ENCODE results near the gene KNOP1. TPM values are rescaled to one million over a fixed set of nuclear protein-coding genes. Genes with fewer than 3 reads are reported as not detected.

The KNOP1 gene
- total RNA-seq, 1 experiment from 2014 or later = 70.1 TPM

DNA sequence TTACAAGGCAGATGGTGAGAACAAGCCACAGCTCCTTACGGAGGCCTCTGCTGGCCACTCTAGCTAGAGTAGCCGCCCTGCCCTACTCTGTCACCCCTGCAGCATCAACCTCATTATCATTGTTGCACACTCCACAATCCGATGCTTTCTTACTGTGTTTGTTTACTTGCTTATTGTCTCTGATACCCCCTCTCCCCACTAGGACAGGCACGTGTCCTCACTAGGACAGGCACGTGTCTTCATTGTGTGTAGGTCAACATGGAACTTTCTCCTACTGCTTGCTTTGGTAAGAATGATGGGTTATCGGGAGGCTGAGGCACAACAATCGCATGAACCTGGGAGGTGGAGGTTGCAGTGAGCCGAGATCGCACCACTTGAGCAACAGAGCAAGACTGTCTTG lies 63.9 kb downstream of the KNOP1 start:
- TF ChIP-seq, protein P1, sequence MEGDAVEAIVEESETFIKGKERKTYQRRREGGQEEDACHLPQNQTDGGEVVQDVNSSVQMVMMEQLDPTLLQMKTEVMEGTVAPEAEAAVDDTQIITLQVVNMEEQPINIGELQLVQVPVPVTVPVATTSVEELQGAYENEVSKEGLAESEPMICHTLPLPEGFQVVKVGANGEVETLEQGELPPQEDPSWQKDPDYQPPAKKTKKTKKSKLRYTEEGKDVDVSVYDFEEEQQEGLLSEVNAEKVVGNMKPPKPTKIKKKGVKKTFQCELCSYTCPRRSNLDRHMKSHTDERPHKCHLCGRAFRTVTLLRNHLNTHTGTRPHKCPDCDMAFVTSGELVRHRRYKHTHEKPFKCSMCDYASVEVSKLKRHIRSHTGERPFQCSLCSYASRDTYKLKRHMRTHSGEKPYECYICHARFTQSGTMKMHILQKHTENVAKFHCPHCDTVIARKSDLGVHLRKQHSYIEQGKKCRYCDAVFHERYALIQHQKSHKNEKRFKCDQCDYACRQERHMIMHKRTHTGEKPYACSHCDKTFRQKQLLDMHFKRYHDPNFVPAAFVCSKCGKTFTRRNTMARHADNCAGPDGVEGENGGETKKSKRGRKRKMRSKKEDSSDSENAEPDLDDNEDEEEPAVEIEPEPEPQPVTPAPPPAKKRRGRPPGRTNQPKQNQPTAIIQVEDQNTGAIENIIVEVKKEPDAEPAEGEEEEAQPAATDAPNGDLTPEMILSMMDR (IDR thresholded peaks at IDR 0.05) = no peak
- TF ChIP-seq SIN3A (IDR thresholded peaks at IDR 0.05; ENCODE audit: borderline replicate concordance, insufficient read depth, low read depth, low read length) (no peak), POLR2AphosphoS5 (IDR thresholded peaks at IDR 0.05; ENCODE audit: low read depth, low read length) (no peak), TCF7L2 (IDR thresholded peaks at IDR 0.05; ENCODE audit: low read depth, low read length) (no peak)
- TF ChIP-seq, protein P2, sequence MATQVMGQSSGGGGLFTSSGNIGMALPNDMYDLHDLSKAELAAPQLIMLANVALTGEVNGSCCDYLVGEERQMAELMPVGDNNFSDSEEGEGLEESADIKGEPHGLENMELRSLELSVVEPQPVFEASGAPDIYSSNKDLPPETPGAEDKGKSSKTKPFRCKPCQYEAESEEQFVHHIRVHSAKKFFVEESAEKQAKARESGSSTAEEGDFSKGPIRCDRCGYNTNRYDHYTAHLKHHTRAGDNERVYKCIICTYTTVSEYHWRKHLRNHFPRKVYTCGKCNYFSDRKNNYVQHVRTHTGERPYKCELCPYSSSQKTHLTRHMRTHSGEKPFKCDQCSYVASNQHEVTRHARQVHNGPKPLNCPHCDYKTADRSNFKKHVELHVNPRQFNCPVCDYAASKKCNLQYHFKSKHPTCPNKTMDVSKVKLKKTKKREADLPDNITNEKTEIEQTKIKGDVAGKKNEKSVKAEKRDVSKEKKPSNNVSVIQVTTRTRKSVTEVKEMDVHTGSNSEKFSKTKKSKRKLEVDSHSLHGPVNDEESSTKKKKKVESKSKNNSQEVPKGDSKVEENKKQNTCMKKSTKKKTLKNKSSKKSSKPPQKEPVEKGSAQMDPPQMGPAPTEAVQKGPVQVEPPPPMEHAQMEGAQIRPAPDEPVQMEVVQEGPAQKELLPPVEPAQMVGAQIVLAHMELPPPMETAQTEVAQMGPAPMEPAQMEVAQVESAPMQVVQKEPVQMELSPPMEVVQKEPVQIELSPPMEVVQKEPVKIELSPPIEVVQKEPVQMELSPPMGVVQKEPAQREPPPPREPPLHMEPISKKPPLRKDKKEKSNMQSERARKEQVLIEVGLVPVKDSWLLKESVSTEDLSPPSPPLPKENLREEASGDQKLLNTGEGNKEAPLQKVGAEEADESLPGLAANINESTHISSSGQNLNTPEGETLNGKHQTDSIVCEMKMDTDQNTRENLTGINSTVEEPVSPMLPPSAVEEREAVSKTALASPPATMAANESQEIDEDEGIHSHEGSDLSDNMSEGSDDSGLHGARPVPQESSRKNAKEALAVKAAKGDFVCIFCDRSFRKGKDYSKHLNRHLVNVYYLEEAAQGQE (IDR thresholded peaks at IDR 0.05; ENCODE audit: insufficient read depth in 1 of 2, low read depth in 2 of 2, low read length in 1 of 2) = no peak
- ChIA-PET CTCF (no interaction called here), POLR2A (interaction anchor here (0.7 kb wide), 2 partner anchors 13 to 16 kb away, joined by 3 to 4 read pairs; no protein-coding TSS in a partner anchor)
- Histone ChIP-seq H3K36me3 (ENCODE audit: control insufficient read depth, insufficient read depth, low read length) (peaks cover 13% of the 10 kb centered on the region), H3K4me3 (ENCODE audit: low read depth in 2 of 2, low read length in 2 of 2) (no peak overlapping the region), H3K27me3 (ENCODE audit: control insufficient read depth, insufficient read depth, low read length) (no peaks in the 10 kb centered on the region), H3K27ac (ENCODE audit: low read length) (no peak overlapping the region), H3K4me1 (ENCODE audit: control insufficient read depth, insufficient read depth, low read length) (no peaks in the 10 kb centered on the region), H3K9me3 (ENCODE audit: control insufficient read depth, insufficient read depth, low read depth, low read length) (no peaks in the 10 kb centered on the region)
- intact Hi-C loops (cut with micrococcal nuclease; ENCODE audit: unreplicated experiment) = no loop called here
- BruUV-seq (replicated peaks) = no TSS peak
- ATAC-seq = no peak
- in situ Hi-C loops (cut with HindIII; ENCODE audit: low pct_unique_long_range_greater_than_20kb, low sequenced_read_pairs) = no loop called here
- DNase-seq (ENCODE audit: low read depth, low spot score) = no peak

Other genes starting within 250 kb of the KNOP1 start
- 135 TPM for gene GDE1, start 196.1 kb downstream of the KNOP1 start, total RNA-seq (2021; ENCODE audit: unreplicated experiment)
- 31.8 TPM for gene CCP110, start 194.3 kb downstream of the KNOP1 start, total RNA-seq (2021; ENCODE audit: unreplicated experiment)
- 124 TPM for gene VPS35L, start 162.5 kb downstream of the KNOP1 start, total RNA-seq (2021; ENCODE audit: unreplicated experiment)
- 15.5 TPM for gene IQCK, start within 50 bp of the KNOP1 start, total RNA-seq (2021; ENCODE audit: unreplicated experiment)
- 10.4 TPM for gene GPRC5B, start 166.6 kb upstream of the KNOP1 start, total RNA-seq (2021; ENCODE audit: unreplicated experiment)